K562 (cell line): ENCODE results near the gene SLC22A16. TPM values are rescaled to one million over a fixed set of nuclear protein-coding genes. Genes with fewer than 3 reads are reported as not detected.

Source experiments
- ATAC-seq: fragments of 200-7000 bp; cut with Tn5 transposase; 3 replicates; pipeline ENCODE4 v1.9.1; 2020; ENCODE audit warnings: moderate library complexity
- BruUV-seq: library from RNA; stranded (reverse); fragments of 400-500 nt; replicated peaks from 2 replicates; lab custom pipeline; 2021; lab: Mats Ljungman, UMichigan
- CTCF ChIA-PET: fragments of 300-600 bp; formaldehyde crosslinking; extraction: SDS; loops from one replicate; lab custom pipeline; 2021; ENCODE audit warnings: low intra/inter-chr PET ratio; lab: Yijun Ruan, JAX
- POLR2A ChIA-PET: fragments of 300-600, 350-650 bp; sonication (Branson Sonifier 250); formaldehyde crosslinking; extraction: SDS; loops from one replicate; lab custom pipeline; 2021; ENCODE audit warnings: antibody characterized with exemption, inconsistent platforms; lab: Yijun Ruan, JAX
- DNase-seq, 4 experiments: peaks; one replicate each; pipeline versions ENCODE4 v3.0.0 to v3.0.0-alpha.2; 2011 to 2018; ENCODE audit warnings: low spot score in 3 of 4, mixed read lengths in 3 of 4; ENCODE audit errors: extremely low read depth in 1 of 4
- FAIRE-seq: peaks from 2 replicates; lab custom pipeline; 2011; peaks lifted over from hg19 to GRCh38; lab: Jason Lieb, UNC
- H2AFZ ChIP-seq: 2 replicates; pipeline ENCODE4 v1.6.0; 2011; ENCODE audit warnings: low read depth, low read length, control low read depth, inconsistent platforms
- H3K27ac ChIP-seq: fragments of 200-600 bp; 3 replicates; pipeline ENCODE4 v1.8.0; 2011; ENCODE audit warnings: low read depth, mild to moderate bottlenecking, control low read depth, inconsistent platforms, low read length, moderate library complexity, mixed read lengths; ENCODE audit errors: extremely low read depth
- H3K27me3 ChIP-seq, 2 experiments: fragments of 300-600 bp in 1 of 2; 2 replicates in 1 of 2; 3 replicates in 1 of 2; pipeline versions ENCODE4 v1.6.0 to v1.8.0; 2011; ENCODE audit warnings: inconsistent platforms in 2 of 2, low read length in 2 of 2, mild to moderate bottlenecking in 1 of 2, mixed read lengths in 1 of 2, moderate library complexity in 1 of 2; ENCODE audit not compliant: control insufficient read depth in 2 of 2, insufficient read depth in 2 of 2
- H3K36me3 ChIP-seq: fragments of 300-600 bp; 3 replicates; pipeline ENCODE4 v1.8.0; 2011; ENCODE audit warnings: mild to moderate bottlenecking, low read length, inconsistent platforms; ENCODE audit not compliant: control insufficient read depth, insufficient read depth
- H3K4me1 ChIP-seq, 2 experiments: fragments of 200-600 bp in 1 of 2; replicated peaks in 1 of 2; 2 replicates in 1 of 2; 3 replicates in 1 of 2; pipeline versions ENCODE4 v1.5.1 to v1.8.0; 2011; ENCODE audit warnings: inconsistent platforms in 2 of 2, low read length in 2 of 2, mild to moderate bottlenecking in 1 of 2, mixed read lengths in 1 of 2, moderate library complexity in 1 of 2; ENCODE audit not compliant: control insufficient read depth in 2 of 2, insufficient read depth in 2 of 2
- H3K4me2 ChIP-seq: 2 replicates; pipeline ENCODE4 v1.6.1; 2011; ENCODE audit warnings: low read length, control low read depth, inconsistent platforms, mixed read lengths; ENCODE audit not compliant: insufficient read depth
- H3K4me3 ChIP-seq: fragments of 200-600 bp; sonication (generic), shearing (Covaris generic); 2 replicates; pipeline ENCODE4 v1.5.1; 2016; ENCODE audit warnings: control low read depth, inconsistent platforms
- H3K79me2 ChIP-seq: fragments of 200-600 bp; 3 replicates; pipeline ENCODE4 v1.8.0; 2011; ENCODE audit warnings: low read length, inconsistent platforms; ENCODE audit not compliant: control insufficient read depth, insufficient read depth
- H3K9ac ChIP-seq, 2 experiments: 2 replicates each; pipeline versions ENCODE4 v1.6.0 to v1.6.1; 2011; ENCODE audit warnings: low read depth in 2 of 2, low read length in 2 of 2, control low read depth in 1 of 2, inconsistent platforms in 1 of 2, mild to moderate bottlenecking in 1 of 2, mixed read lengths in 1 of 2; ENCODE audit not compliant: insufficient read depth in 1 of 2
- H3K9me1 ChIP-seq: one replicate; pipeline ENCODE4 v1.6.0; 2011; ENCODE audit warnings: inconsistent platforms, mild to moderate bottlenecking, low read length, moderate library complexity; ENCODE audit not compliant: control insufficient read depth, insufficient read depth
- H3K9me3 ChIP-seq: replicated peaks from 2 replicates; pipeline ENCODE4 v1.5.1; 2011; ENCODE audit warnings: low read depth, low read length, inconsistent platforms; ENCODE audit not compliant: control insufficient read depth, insufficient read depth
- H4K20me1 ChIP-seq: replicated peaks from 2 replicates; pipeline ENCODE4 v1.6.1; 2011; ENCODE audit warnings: low read length, inconsistent platforms, mixed read lengths; ENCODE audit not compliant: control insufficient read depth, insufficient read depth
- ATF3 ChIP-seq, 2 experiments: fragments of 450-650 bp in 1 of 2; sonication (generic) in 1 of 2; formaldehyde crosslinking in 1 of 2; IDR thresholded peaks in 1 of 2; conservative IDR thresholded peaks in 1 of 2; 2 replicates each; pipeline versions ENCODE4 v1.6.1 to v1.8.1; 2016 to 2023; ENCODE audit warnings: mild to moderate bottlenecking in 2 of 2, moderate library complexity in 2 of 2, inconsistent platforms in 1 of 2, missing genetic modification reagents in 1 of 2
- CBFA2T3 ChIP-seq: fragments of 450-650 bp; IDR thresholded peaks from 2 replicates; pipeline ENCODE4 v1.6.1; 2017
- ETS1 ChIP-seq: conservative IDR thresholded peaks from 2 replicates; pipeline ENCODE4 v1.6.1; 2011; ENCODE audit warnings: low read depth, mild to moderate bottlenecking, low read length; ENCODE audit not compliant: control insufficient read depth
- EZH2 ChIP-seq: IDR thresholded peaks from 2 replicates; pipeline ENCODE4 v1.6.1; 2012; ENCODE audit warnings: low read depth, mild to moderate bottlenecking, inconsistent platforms, low read length, borderline replicate concordance
- FOSL1 ChIP-seq: fragments of 200-800 bp; sonication (Bioruptor generic); conservative IDR thresholded peaks from 2 replicates; pipeline ENCODE4 v1.6.1; 2016; ENCODE audit warnings: missing genetic modification characterization, missing compliant biosample characterization
- HDAC3 ChIP-seq: fragments of 450-650 bp; IDR thresholded peaks from 2 replicates; pipeline ENCODE4 v1.6.1; 2018; ENCODE audit warnings: borderline replicate concordance, mild to moderate bottlenecking, moderate library complexity; ENCODE audit not compliant: partially characterized antibody
- JUND ChIP-seq, 2 experiments: IDR thresholded peaks; 2 replicates in 1 of 2; 3 replicates in 1 of 2; pipeline ENCODE4 v1.6.1; 2011; ENCODE audit warnings: borderline replicate concordance in 2 of 2, low read depth in 2 of 2, low read length in 2 of 2, improper control_type of control experiment in 1 of 2, missing biosample characterization in 1 of 2, missing genetic modification characterization in 1 of 2, missing genetic modification reagents in 1 of 2
- KLF13 ChIP-seq: fragments of 450-650 bp; IDR thresholded peaks from 2 replicates; pipeline ENCODE4 v1.6.1; 2016; ENCODE audit warnings: missing genetic modification characterization, low read depth, mild to moderate bottlenecking, missing compliant biosample characterization, moderate library complexity, borderline replicate concordance
- NRF1 ChIP-seq, 2 experiments: fragments of 450-650 bp; IDR thresholded peaks in 1 of 2; conservative IDR thresholded peaks in 1 of 2; 2 replicates each; pipeline ENCODE4 v1.6.1; 2014; ENCODE audit warnings: mild to moderate bottlenecking in 2 of 2
- PHF20 ChIP-seq: fragments of 450-650 bp; IDR thresholded peaks from 2 replicates; pipeline ENCODE4 v1.6.1; 2018; ENCODE audit not compliant: partially characterized antibody
- POLR2G ChIP-seq: fragments of 200-400 bp; formaldehyde crosslinking; IDR thresholded peaks from 2 replicates; pipeline ENCODE4 v1.6.1; 2017; ENCODE audit warnings: low read depth, mild to moderate bottlenecking, antibody characterized with exemption, low read length, moderate library complexity
- ZBTB8A ChIP-seq: fragments of 450-650 bp; IDR thresholded peaks from 2 replicates; pipeline ENCODE4 v1.6.1; 2018; ENCODE audit warnings: mild to moderate bottlenecking, moderate library complexity; ENCODE audit not compliant: partially characterized antibody
- WGBS: fragments of 100-300 bp; shearing (Covaris generic); methylation state at CpG from one replicate; pipeline ENCODE4 v1.1.6; 2016; ENCODE audit warnings: low coverage, mixed read lengths; ENCODE audit not compliant: insufficient coverage; ENCODE audit errors: missing lambda C conversion rate; 5-methylcytosine and 5-hydroxymethylcytosine counted together
- in situ Hi-C: fragments of 300-500 bp; cut with MboI; formaldehyde crosslinking; loops from 4 replicates; pipeline ENCODE4 v1.15.0; 2018; ENCODE audit warnings: inconsistent platforms, mixed read lengths
- intact Hi-C: fragments of 100-400 bp; cut with micrococcal nuclease; formaldehyde crosslinking; loops from 2 replicates; pipeline ENCODE4 v1.14.2; 2022
- polyA plus RNA-seq, 8 experiments: library from polyadenylated mRNA; depleted of rRNA in 4 of 8; stranded (reverse) in 5 of 8; unstranded in 3 of 8; fragments of >200 nt; fragmentation: Nextera tagmentation in 2 of 8; fragmentation: Illumina TruSeq in 1 of 8; extraction: Ambion mirVana in 2 of 8; extraction: Trizol in 1 of 8; gene quantifications; 2 replicates each; pipeline versions ENCODE4 v1.2.1 to v1.2.3, GENCODE V29; 2011 to 2014; ENCODE audit warnings: inconsistent platforms in 1 of 8, missing spikeins in 1 of 8
- total RNA-seq, 7 experiments: library from RNA; depleted of rRNA in 6 of 7; stranded (reverse); fragments of >200 nt in 6 of 7; fragmentation: Illumina TruSeq in 2 of 7; extraction: Trizol in 2 of 7; gene quantifications; 2 replicates each; pipeline versions ENCODE4 v1.2.1 to v1.2.3, GENCODE V29; 2011 to 2021; ENCODE audit warnings: low replicate concordance in 1 of 7

The SLC22A16 gene
- total and polyA plus RNA-seq, 9 of the 15 experiments (the other 6 are each of a cell fraction or from before 2014, with no cell fraction given), result not detected

- ATAC-seq (no peak), DNase-seq (no peak), FAIRE-seq (no peak)
- intact Hi-C loops (no loop called here), in situ Hi-C loops (no loop called here)
- CTCF ChIA-PET, result no interaction called here
- no peak for TF ChIP-seq ZBTB8A
- no peak for TF ChIP-seq ETS1
- peak; percentile 31; the same call in 1 of the 2 replicates for TF ChIP-seq CBFA2T3
- no peak for TF ChIP-seq HDAC3
- peak; percentile 42 to 47; a peak in 3 of 4 replicates for TF ChIP-seq NRF1 (conservative IDR thresholded peaks at IDR 0.05 in 1 of 2, IDR thresholded peaks at IDR 0.05 in 1 of 2)
- no peak for TF ChIP-seq KLF13 (tag)
- peak; percentile 14; the same call in 1 of the 2 replicates for TF ChIP-seq JUND (IDR thresholded peaks at IDR 0.05; ENCODE audit: borderline replicate concordance, low read depth, low read length)
- TF ChIP-seq JUND (tag; IDR thresholded peaks at IDR 0.05; ENCODE audit: borderline replicate concordance, low read depth, low read length), result no peak
- no peak for TF ChIP-seq POLR2G
- no peak for TF ChIP-seq EZH2
- TF ChIP-seq ATF3 (IDR thresholded peaks at IDR 0.05), result peak; percentile 35; the same call in 1 of the 2 replicates
- no peak for TF ChIP-seq ATF3 (CRISPR knock-in tag; conservative IDR thresholded peaks at IDR 0.05)
- TF ChIP-seq FOSL1 (tag), result peak; percentile 80
- no peak for TF ChIP-seq PHF20
- H3K4me2 ChIP-seq, result no peak overlapping the region
- no peaks in the 10 kb centered on the region for H3K36me3 ChIP-seq
- no peak overlapping the region for H3K27ac ChIP-seq
- no peaks in the 10 kb centered on the region for H3K79me2 ChIP-seq
- no TSS peak for BruUV-seq
- H3K4me3 ChIP-seq, result no peak overlapping the region
- POLR2A ChIA-PET, result no interaction called here
- H3K27me3 ChIP-seq, result peaks cover 0 to 13% of the 10 kb centered on the region in 2 experiments; a peak in 2 of 5 replicates
- H3K9me3 ChIP-seq, result no peaks in the 10 kb centered on the region
- H3K4me1 ChIP-seq, result peaks cover 0 to 6% of the 10 kb centered on the region in 2 experiments; a peak in 2 of 5 replicates
- H3K9me1 ChIP-seq, result no peaks in the 10 kb centered on the region
- H3K9ac ChIP-seq, result no peak overlapping the region
- no peaks in the 10 kb centered on the region for H4K20me1 ChIP-seq
- WGBS, result 9% methylated on average over 8 of the region's 9 CpGs
- H2AFZ ChIP-seq, result no peak overlapping the region
These were observed 16.9 kb upstream of the SLC22A16 start for GRCh38 chr6:110493253-110493800.
